Measurements from ENCODE around the gene LAMTOR5. TPM values are rescaled to one million over a fixed set of nuclear protein-coding genes. Genes with fewer than 3 reads are reported as not detected.

LAMTOR5 gene
- total RNA-seq, 1 experiment from 2014 or later: 151 TPM

GRCh38 chr1:110355321-110355720 lies 52.2 kb downstream of the LAMTOR5 start:
- in situ Hi-C loops (cut with HindIII; ENCODE audit: low pct_unique_long_range_greater_than_20kb, low sequenced_read_pairs): no loop called here
- no peak for DNase-seq (ENCODE audit: low read depth)

Other genes starting within 250 kb of the LAMTOR5 start
- 1.1 and 4.9 TPM in 2 replicates for gene KCNC4, start 197.4 kb downstream of the LAMTOR5 start, total RNA-seq (2014; rRNA removed; shearing (Covaris generic); ENCODE audit: low replicate concordance)
- gene RBM15, start 68.3 kb downstream of the LAMTOR5 start, total RNA-seq (2014; rRNA removed; shearing (Covaris generic); ENCODE audit: low replicate concordance): 12.6 and 14.1 TPM in 2 replicates
- 54.2 and 56.5 TPM in 2 replicates for gene SLC16A4, start 16.7 kb downstream of the LAMTOR5 start, total RNA-seq (2014; rRNA removed; shearing (Covaris generic); ENCODE audit: low replicate concordance)
- gene PROK1, start 43.5 kb upstream of the LAMTOR5 start, total RNA-seq (2014; rRNA removed; shearing (Covaris generic); ENCODE audit: low replicate concordance): not detected in 2 replicates
- gene KCNA10, start 111.5 kb upstream of the LAMTOR5 start, total RNA-seq (2014; rRNA removed; shearing (Covaris generic); ENCODE audit: low replicate concordance): not detected in 2 replicates
- gene KCNA2, start 198.7 kb upstream of the LAMTOR5 start, total RNA-seq (2014; rRNA removed; shearing (Covaris generic); ENCODE audit: low replicate concordance): not detected in 2 replicates

Data from Caki2 (cell line).